Activated T-helper 1 cell treated with anti-CD3 and anti-CD28 coated beads, Interleukin-12 subunit alpha, Interleukin-12 subunit beta, Interleukin-2, Interleukin-4 antibody, amounts not matched to agents 30 ng/mL and 10 ng/mL and 1 ng/mL, durations not matched to agents 14 hours and 24 hours and 36 hours (primary cell): Measurements from ENCODE around the gene PDIA6. TPM values are rescaled to one million over a fixed set of nuclear protein-coding genes. Genes with fewer than 3 reads are reported as not detected.

Experiments
- DNase-seq: peaks from one replicate; pipeline ENCODE4 v3.0.0; 2021; ENCODE audit warnings: low spot score
- H3K27ac Mint-ChIP-seq: one replicate; pipeline ENCODE4 v1.8.0; 2021; ENCODE audit warnings: mild to moderate bottlenecking, mixed read lengths
- H3K27me3 Mint-ChIP-seq: one replicate; pipeline ENCODE4 v1.8.0; 2022; ENCODE audit warnings: mild to moderate bottlenecking, moderate library complexity, mixed read lengths; ENCODE audit not compliant: insufficient read depth
- H3K36me3 Mint-ChIP-seq: one replicate; pipeline ENCODE4 v1.8.0; 2021; ENCODE audit warnings: low read depth, mixed read lengths
- H3K4me1 Mint-ChIP-seq: one replicate; pipeline ENCODE4 v1.8.0; 2021; ENCODE audit warnings: low read depth, mixed read lengths
- H3K4me3 Mint-ChIP-seq: one replicate; pipeline ENCODE4 v1.8.0; 2021; ENCODE audit warnings: mild to moderate bottlenecking, moderate library complexity, mixed read lengths
- H3K9me3 Mint-ChIP-seq: one replicate; pipeline ENCODE4 v1.8.0; 2021; ENCODE audit warnings: mixed read lengths
- intact Hi-C: fragments of 100-400 bp; cut with micrococcal nuclease; formaldehyde crosslinking; loops from one replicate; pipeline ENCODE4 v1.15.1; 2024
- total RNA-seq: library from RNA; stranded (reverse); gene quantifications from 2 replicates; pipeline ENCODE4 v1.2.3, GENCODE V29; 2022

PDIA6 gene
- total RNA-seq, 1 donor from 2014 or later: 173 TPM

DNA sequence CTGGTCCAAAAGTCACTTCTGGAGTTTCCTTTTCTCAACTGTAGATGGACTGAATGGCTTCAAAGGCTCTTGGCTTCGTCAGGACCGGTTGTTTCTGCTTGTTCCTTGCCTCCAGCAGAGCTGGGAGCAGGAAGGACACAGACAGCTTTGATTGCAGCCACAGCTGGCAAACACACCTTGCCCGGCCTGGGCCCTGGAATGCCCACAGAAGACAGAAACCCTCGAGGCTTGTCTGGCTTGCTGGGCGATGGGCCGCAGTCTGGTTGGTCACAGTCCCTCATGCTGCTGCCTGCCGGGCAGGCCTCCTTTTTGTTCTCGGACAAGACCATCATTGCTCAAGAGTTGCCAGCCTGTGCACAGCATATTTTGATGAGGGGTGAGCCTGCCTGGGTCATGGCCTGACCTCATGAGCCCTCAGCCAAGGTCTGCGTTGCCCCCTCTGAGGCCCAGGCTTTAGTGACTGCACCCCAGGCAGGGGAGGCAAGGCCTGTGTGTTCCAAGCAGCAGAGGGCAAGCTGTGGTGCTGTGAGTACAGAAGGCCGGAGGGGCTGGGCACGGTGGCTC lies 53.4 kb downstream of the PDIA6 start:
- Mint-ChIP-seq H3K4me3 (no peak overlapping the region), H3K9me3 (no peaks in the 10 kb centered on the region), H3K27ac (no peak overlapping the region), H3K36me3 (no peaks in the 10 kb centered on the region), H3K4me1 (no peaks in the 10 kb centered on the region), H3K27me3 (no peaks in the 10 kb centered on the region)
- intact Hi-C loops: no loop called here
- no peak for DNase-seq

DNA sequence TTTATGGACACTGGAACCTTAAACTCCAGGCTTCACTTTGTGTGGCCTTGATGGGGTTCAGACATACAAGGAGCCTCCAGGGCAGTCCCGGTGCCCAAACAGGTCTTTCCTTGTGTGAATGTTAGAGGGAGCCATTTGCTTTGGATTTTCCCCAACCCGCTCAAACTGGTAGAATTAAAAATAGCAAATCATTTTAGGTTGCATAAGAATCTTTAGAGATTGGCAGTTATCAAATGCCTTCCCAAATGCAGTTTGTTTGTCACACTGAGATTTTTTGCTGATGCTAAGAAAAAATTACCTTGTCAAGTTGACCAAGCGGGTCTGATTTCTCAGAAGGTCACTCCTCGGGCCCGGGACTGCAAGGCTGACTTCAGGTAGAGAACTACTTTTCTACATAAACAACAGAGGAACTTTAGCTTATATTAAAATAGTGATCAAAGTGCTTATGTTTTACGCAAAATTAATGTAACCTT lies 54.7 kb downstream of the PDIA6 start:
- no peaks in the 10 kb centered on the region for H3K36me3 Mint-ChIP-seq
- intact Hi-C loops: no loop called here
- no peaks in the 10 kb centered on the region for H3K4me1 Mint-ChIP-seq
- H3K27ac Mint-ChIP-seq: no peak overlapping the region
- H3K27me3 Mint-ChIP-seq: no peaks in the 10 kb centered on the region
- H3K9me3 Mint-ChIP-seq: no peaks in the 10 kb centered on the region
- DNase-seq: no peak
- H3K4me3 Mint-ChIP-seq: no peak overlapping the region

DNA sequence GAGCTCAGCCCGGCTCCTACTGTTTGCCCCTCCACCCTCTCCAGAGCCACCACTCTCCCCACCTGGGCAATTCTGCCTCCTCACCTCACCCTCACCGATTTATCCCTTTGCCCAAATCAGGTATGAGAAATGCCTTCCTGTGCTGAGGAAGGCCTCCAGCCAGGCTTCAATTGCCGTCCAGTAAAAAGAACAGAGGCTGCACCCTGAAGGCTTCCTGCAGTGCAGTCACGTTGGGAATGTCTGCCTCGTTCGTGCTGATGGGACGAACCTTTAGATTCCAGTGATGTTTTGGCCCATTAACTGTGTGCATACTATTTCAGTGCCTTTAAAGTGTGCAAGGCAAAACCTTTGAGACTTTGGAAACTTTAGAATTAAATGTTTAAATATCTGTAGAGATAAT lies 57.0 kb downstream of the PDIA6 start:
- H3K4me3 Mint-ChIP-seq: no peak overlapping the region
- intact Hi-C loops: no loop called here

DNA sequence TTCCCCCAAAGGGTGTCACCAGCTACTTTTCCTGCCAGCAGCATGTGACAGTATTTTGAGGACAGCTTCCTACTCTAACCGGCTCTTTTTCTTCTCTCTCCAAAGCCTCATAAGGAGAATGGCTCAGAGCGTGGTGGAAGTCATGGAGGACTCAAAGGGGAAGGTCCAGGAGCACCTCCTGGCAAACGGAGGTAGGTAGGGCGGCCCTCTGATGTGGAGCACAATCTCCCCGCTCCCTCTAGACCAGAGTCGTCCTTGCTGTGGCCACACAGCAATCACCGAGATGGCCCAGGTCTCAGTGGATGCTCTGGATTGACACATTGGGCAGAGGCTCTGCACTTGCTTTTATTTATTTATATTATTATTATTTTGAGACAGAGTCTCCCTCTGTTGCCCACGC lies 58.7 kb downstream of the PDIA6 start:
- no peak for DNase-seq
- Mint-ChIP-seq H3K27ac (no peak overlapping the region), H3K36me3 (no peaks in the 10 kb centered on the region), H3K9me3 (no peaks in the 10 kb centered on the region), H3K27me3 (peaks cover 6% of the 10 kb centered on the region), H3K4me1 (no peaks in the 10 kb centered on the region), H3K4me3 (no peak overlapping the region)
- intact Hi-C loops: no loop called here

More for the DNA sequence above, 57.0 kb downstream of the PDIA6 start:
- Mint-ChIP-seq H3K36me3 (no peaks in the 10 kb centered on the region), H3K9me3 (no peaks in the 10 kb centered on the region), H3K27ac (no peak overlapping the region), H3K27me3 (peaks cover 3% of the 10 kb centered on the region), H3K4me1 (no peaks in the 10 kb centered on the region)
- DNase-seq: no peak

DNA sequence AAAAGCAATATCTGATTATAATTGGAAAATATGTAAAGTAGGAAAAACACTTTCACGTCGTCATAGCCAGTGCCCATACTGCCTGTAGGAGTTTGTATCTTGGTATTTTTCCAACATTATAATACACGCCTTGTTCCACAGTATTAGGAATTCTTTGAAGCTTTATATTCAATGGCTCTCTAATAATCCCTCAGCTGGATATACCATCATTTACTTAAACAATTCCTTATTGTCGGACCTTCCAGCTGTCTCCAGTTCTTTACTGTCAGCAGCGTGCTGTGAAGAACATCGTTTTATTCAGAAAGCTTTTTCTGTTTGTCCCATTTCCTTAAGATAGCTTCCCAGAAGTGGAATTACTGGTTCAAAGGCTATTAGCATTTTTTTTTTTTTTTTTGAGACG lies 59.4 kb downstream of the PDIA6 start:
- intact Hi-C loops: no loop called here
- no peaks in the 10 kb centered on the region for H3K9me3 Mint-ChIP-seq
- no peaks in the 10 kb centered on the region for H3K4me1 Mint-ChIP-seq
- H3K36me3 Mint-ChIP-seq: no peaks in the 10 kb centered on the region
- H3K27me3 Mint-ChIP-seq: peaks cover 6% of the 10 kb centered on the region
- no peak overlapping the region for H3K27ac Mint-ChIP-seq
- DNase-seq: no peak
- no peak overlapping the region for H3K4me3 Mint-ChIP-seq

DNA sequence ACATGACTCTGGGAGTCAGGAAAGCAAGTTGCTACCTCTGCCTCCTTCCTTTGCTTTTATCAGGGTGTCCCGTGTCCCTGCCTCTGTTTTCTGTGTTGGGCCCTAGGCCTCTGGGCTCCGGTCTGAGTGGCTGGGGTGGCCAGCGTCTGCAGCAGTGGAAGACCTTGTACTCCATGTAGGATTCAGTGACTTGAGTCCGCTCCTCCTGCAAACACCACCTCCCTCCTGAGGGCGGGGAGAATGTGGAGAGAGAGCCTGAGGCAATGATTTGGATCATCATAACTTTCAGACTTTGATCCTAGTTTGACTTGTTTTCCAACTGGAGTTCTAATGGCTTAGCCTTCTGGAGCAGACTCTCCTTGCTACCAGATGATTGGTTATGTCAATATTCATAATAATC lies 60.3 kb downstream of the PDIA6 start:
- DNase-seq: no peak
- peaks cover 6% of the 10 kb centered on the region for H3K27me3 Mint-ChIP-seq
- no peak overlapping the region for H3K27ac Mint-ChIP-seq
- H3K4me3 Mint-ChIP-seq: no peak overlapping the region
- no peaks in the 10 kb centered on the region for H3K9me3 Mint-ChIP-seq
- intact Hi-C loops: no loop called here
- no peaks in the 10 kb centered on the region for H3K36me3 Mint-ChIP-seq
- H3K4me1 Mint-ChIP-seq: no peaks in the 10 kb centered on the region

DNA sequence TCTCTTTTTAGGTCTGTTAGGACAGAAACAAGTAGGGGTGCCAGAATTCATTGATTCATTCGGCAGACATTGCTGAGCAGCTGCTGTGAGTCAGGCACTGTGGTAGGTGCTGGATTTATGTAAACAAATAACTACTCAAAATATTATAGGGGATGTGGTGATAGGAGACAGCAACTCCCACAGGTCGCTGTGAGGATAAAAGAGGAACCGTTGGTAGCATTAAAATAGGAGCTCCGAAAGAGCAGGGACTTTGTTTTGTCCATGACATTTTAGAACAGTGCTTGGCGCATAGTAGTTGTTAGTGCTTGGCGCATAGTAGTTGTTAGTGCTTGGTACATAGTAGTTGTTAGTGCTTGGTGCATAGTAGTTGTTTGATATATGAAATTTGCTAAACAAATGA lies 62.0 kb downstream of the PDIA6 start:
- Mint-ChIP-seq H3K4me3 (no peak overlapping the region), H3K4me1 (peaks cover 3% of the 10 kb centered on the region), H3K9me3 (no peaks in the 10 kb centered on the region), H3K36me3 (no peaks in the 10 kb centered on the region), H3K27ac (no peak overlapping the region), H3K27me3 (peaks cover 6% of the 10 kb centered on the region)
- intact Hi-C loops: no loop called here
- no peak for DNase-seq

DNA sequence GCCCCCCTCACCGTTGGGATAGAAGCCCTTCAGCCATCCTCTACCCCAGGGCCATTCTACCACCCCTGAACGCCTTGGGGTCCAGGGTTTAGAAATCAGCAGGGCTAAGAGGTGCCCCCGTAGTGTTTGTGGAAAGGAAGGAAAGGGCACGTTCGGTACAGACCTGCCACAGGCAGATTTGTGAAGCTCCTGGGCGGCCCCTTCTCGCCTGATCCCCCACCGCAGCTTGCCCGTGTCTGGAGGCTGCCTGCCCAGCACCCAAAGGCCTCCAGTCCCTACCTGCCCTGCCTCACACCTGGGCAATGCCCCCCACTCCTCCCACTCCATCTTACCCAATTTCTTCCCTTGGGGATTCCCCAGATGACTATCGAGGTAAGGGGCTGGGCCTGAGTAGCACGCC lies 69.9 kb downstream of the PDIA6 start:
- H3K27ac Mint-ChIP-seq: no peak overlapping the region
- intact Hi-C loops: no loop called here
- no peak overlapping the region for H3K4me3 Mint-ChIP-seq
- H3K4me1 Mint-ChIP-seq: peaks cover 7% of the 10 kb centered on the region
- no peak for DNase-seq
- peaks cover 2% of the 10 kb centered on the region for H3K27me3 Mint-ChIP-seq
- no peaks in the 10 kb centered on the region for H3K36me3 Mint-ChIP-seq
- no peaks in the 10 kb centered on the region for H3K9me3 Mint-ChIP-seq

DNA sequence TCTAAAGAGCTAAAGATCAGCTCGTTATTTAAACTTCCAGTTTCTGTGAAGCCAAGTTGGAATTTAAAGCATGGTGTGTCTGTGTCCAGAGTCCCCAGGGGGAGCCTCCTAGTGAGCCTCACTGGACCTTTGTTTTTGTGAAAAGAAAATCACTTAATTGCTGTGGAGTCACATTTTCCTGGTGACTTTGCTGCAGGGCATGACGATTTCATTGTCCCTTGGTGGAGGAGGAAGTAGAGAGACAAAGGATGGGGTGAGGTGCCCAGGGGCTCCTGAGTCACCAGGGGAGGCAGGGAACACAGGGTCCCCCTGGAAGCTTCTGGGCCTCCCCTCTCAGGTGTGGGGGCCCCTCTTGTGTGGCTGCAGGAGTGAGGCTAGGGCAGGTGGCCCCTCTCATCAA lies 71.4 kb downstream of the PDIA6 start:
- no peak overlapping the region for H3K4me3 Mint-ChIP-seq
- H3K27ac Mint-ChIP-seq: no peak overlapping the region
- peaks cover 7% of the 10 kb centered on the region for H3K4me1 Mint-ChIP-seq
- no peak for DNase-seq
- no peaks in the 10 kb centered on the region for H3K36me3 Mint-ChIP-seq
- H3K27me3 Mint-ChIP-seq: peaks cover 2% of the 10 kb centered on the region
- no peaks in the 10 kb centered on the region for H3K9me3 Mint-ChIP-seq
- intact Hi-C loops: no loop called here

DNA sequence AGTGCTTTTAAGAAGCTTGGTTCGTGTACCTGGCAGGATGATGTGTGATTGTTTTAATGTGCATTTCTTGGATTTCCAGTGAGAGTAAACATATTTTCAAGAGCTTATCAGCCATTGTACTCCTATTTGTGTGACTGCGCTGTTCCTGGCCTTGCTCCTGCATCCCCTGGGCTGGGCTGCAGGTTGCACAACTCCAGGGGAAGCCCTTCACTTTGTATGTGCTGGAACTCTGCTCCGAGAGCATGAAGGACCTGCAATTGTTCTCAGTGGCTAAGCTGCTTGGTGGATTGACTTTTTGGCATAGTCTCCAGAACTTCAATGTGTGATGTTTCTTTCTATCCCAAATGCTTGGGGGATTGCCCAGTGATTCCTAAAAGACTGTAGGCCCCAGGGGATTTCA lies 72.4 kb downstream of the PDIA6 start:
- no peak for DNase-seq
- H3K4me1 Mint-ChIP-seq: no peaks in the 10 kb centered on the region
- no peak overlapping the region for H3K4me3 Mint-ChIP-seq
- H3K27ac Mint-ChIP-seq: no peak overlapping the region
- no peaks in the 10 kb centered on the region for H3K9me3 Mint-ChIP-seq
- H3K27me3 Mint-ChIP-seq: peaks cover 2% of the 10 kb centered on the region
- H3K36me3 Mint-ChIP-seq: no peaks in the 10 kb centered on the region
- intact Hi-C loops: no loop called here

DNA sequence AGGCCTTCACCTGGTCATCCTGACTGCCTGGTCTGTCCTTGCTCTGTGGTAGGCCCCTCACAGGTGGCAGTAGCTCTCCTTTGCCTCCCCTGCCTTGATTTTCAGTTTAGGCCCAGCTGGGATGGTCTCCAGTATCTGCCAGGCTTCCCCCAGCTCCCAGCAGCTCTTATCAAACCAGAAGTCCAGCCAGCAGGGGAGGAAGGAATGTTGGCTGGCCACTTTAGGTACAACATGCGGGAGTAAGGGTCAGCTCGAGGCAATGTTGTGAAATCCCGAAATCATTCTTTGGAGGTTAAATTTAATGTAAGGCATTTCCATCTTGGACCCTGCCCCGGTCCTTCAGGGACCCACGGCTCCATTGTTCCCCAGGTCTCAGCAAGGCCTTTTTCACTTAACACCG lies 74.4 kb downstream of the PDIA6 start:
- DNase-seq: no peak
- intact Hi-C loops: no loop called here
- no peaks in the 10 kb centered on the region for H3K4me1 Mint-ChIP-seq
- no peaks in the 10 kb centered on the region for H3K9me3 Mint-ChIP-seq
- H3K4me3 Mint-ChIP-seq: no peak overlapping the region
- H3K36me3 Mint-ChIP-seq: no peaks in the 10 kb centered on the region
- peaks cover 10% of the 10 kb centered on the region for H3K27me3 Mint-ChIP-seq
- H3K27ac Mint-ChIP-seq: no peak overlapping the region

DNA sequence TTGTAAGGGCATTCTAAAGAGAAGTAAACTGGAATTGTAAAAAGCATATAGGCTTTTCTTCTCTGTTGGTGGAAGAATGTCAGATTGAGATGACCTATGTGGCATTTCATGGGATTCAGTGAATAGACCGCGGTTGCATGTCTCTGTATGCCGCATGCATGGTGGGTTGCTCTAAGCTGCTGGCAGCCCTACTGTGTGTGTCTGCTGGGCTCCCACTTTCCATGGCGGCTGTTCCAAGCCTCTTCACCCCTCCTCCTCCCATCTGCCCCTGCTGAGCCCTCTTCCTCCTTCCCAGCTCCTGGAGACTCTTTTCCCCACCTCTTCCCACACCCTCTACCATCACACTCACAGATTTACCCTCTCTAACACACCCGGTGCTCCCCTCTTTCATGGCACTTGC lies 78.6 kb downstream of the PDIA6 start:
- no peaks in the 10 kb centered on the region for H3K36me3 Mint-ChIP-seq
- H3K4me3 Mint-ChIP-seq: no peak overlapping the region
- no peak overlapping the region for H3K27ac Mint-ChIP-seq
- intact Hi-C loops: no loop called here
- peaks cover 8% of the 10 kb centered on the region for H3K27me3 Mint-ChIP-seq
- no peaks in the 10 kb centered on the region for H3K4me1 Mint-ChIP-seq
- no peak for DNase-seq
- no peaks in the 10 kb centered on the region for H3K9me3 Mint-ChIP-seq

DNA sequence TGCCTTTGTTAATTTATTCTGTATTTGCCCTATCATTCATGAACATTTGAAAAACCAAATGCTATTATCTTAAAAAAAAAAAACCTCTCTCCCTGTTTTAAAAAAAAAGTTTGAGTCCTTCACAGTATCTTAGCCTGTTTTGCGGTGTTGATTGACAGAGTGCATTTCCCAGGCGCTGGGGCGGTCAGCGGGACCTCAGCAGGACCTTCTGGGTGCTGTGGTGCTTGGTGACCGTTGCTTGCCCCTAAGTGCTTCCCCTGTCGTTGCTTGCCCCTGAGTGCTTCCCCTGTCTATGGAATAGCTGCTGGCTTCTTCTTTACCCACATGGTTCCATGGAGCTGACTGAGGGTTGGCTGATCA lies 79.0 kb downstream of the PDIA6 start:
- Mint-ChIP-seq H3K27ac (no peak overlapping the region), H3K4me3 (no peak overlapping the region), H3K9me3 (no peaks in the 10 kb centered on the region), H3K27me3 (peaks cover 8% of the 10 kb centered on the region), H3K36me3 (no peaks in the 10 kb centered on the region), H3K4me1 (no peaks in the 10 kb centered on the region)
- DNase-seq: no peak
- intact Hi-C loops: no loop called here
